GM23338 (cell line): ENCODE results near the gene TAL2. TPM values are rescaled to one million over a fixed set of nuclear protein-coding genes. Genes with fewer than 3 reads are reported as not detected.

ENCODE experiments used
- ATAC-seq: fragments of 200-7000 bp; cut with Tn5 transposase; 3 replicates; pipeline ENCODE4 v1.9.1; 2020
- DNase-seq: peaks from one replicate; pipeline ENCODE4 v3.0.0-alpha.2; 2015; ENCODE audit warnings: low spot score
- H2AFZ ChIP-seq: fragments of 200-600 bp; sonication (generic); 2 replicates; pipeline ENCODE4 v1.8.0; 2016; ENCODE audit warnings: antibody characterized with exemption, mild to moderate bottlenecking, moderate library complexity
- H3F3A ChIP-seq: fragments of 200-600 bp; sonication (generic); replicated peaks from 2 replicates; pipeline ENCODE4 v1.8.0; 2017; ENCODE audit warnings: antibody characterized with exemption, mixed run types, low read depth
- H3K27ac ChIP-seq: fragments of 200-600 bp; sonication (generic); 2 replicates; pipeline ENCODE4 v1.6.1; 2016; ENCODE audit warnings: low read depth
- H3K27me3 ChIP-seq: fragments of 200-600 bp; sonication (generic); 2 replicates; pipeline ENCODE4 v1.8.0; 2016; ENCODE audit warnings: mild to moderate bottlenecking, mixed run types, moderate library complexity; ENCODE audit not compliant: insufficient read depth
- H3K36me3 ChIP-seq: fragments of 200-600 bp; sonication (generic); 2 replicates; pipeline ENCODE4 v1.8.0; 2016; ENCODE audit warnings: mild to moderate bottlenecking; ENCODE audit not compliant: insufficient read depth
- H3K4me1 ChIP-seq: fragments of 200-600 bp; sonication (generic); 2 replicates; pipeline ENCODE4 v1.8.0; 2016; ENCODE audit warnings: mild to moderate bottlenecking, moderate library complexity; ENCODE audit not compliant: insufficient read depth
- H3K4me2 ChIP-seq: fragments of 200-600 bp; sonication (generic); 2 replicates; pipeline ENCODE4 v1.7.1; 2017; ENCODE audit warnings: mixed run types
- H3K4me3 ChIP-seq: fragments of 200-600 bp; sonication (generic); 2 replicates; pipeline ENCODE4 v1.6.1; 2016; ENCODE audit warnings: mixed run types
- H3K79me2 ChIP-seq: fragments of 200-600 bp; sonication (generic); replicated peaks from 2 replicates; pipeline ENCODE4 v1.8.0; 2017; ENCODE audit warnings: mild to moderate bottlenecking; ENCODE audit not compliant: insufficient read depth
- H3K9me2 ChIP-seq: fragments of 200-600 bp; sonication (generic); 2 replicates; pipeline ENCODE4 v1.8.0; 2017; ENCODE audit not compliant: insufficient read depth
- H4K20me1 ChIP-seq: fragments of 200-600 bp; sonication (generic); replicated peaks from 2 replicates; pipeline ENCODE4 v1.8.0; 2017; ENCODE audit warnings: mild to moderate bottlenecking; ENCODE audit not compliant: insufficient read depth
- H3K27ac Mint-ChIP-seq: 2 replicates; pipeline ENCODE4 v1.8.0; 2020; ENCODE audit warnings: inconsistent platforms, mild to moderate bottlenecking, moderate library complexity, mixed read lengths
- H3K27me3 Mint-ChIP-seq: 3 replicates; pipeline ENCODE4 v1.8.0; 2022; ENCODE audit warnings: low read depth, mild to moderate bottlenecking, moderate library complexity, mixed read lengths, inconsistent platforms; ENCODE audit not compliant: insufficient read depth, poor library complexity
- H3K36me3 Mint-ChIP-seq: 3 replicates; pipeline ENCODE4 v1.8.0; 2021; ENCODE audit warnings: low read depth, mild to moderate bottlenecking, inconsistent platforms, moderate library complexity, mixed read lengths
- H3K4me1 Mint-ChIP-seq: 3 replicates; pipeline ENCODE4 v1.8.0; 2020; ENCODE audit warnings: mild to moderate bottlenecking, inconsistent platforms, mixed read lengths
- H3K4me3 Mint-ChIP-seq: 3 replicates; pipeline ENCODE4 v1.8.0; 2021; ENCODE audit warnings: moderate library complexity, mild to moderate bottlenecking, inconsistent platforms, mixed read lengths
- H3K9me3 Mint-ChIP-seq: 3 replicates; pipeline ENCODE4 v1.8.0; 2020; ENCODE audit warnings: moderate library complexity, mild to moderate bottlenecking, inconsistent platforms, mixed read lengths
- CREB1 ChIP-seq: fragments of 250-450 bp; sonication (Bioruptor Pico); IDR thresholded peaks from 2 replicates; pipeline ENCODE4 v1.5.0; 2020; ENCODE audit warnings: low read depth, mild to moderate bottlenecking, moderate library complexity
- CTCF ChIP-seq, 2 experiments: fragments of 200-600 bp in 1 of 2; sonication (generic) in 1 of 2; conservative IDR thresholded peaks; 2 replicates each; pipeline versions ENCODE4 v1.5.1 to v1.6.1; 2016 to 2017; ENCODE audit warnings: antibody characterized with exemption in 2 of 2, low read depth in 2 of 2, mild to moderate bottlenecking in 2 of 2, moderate library complexity in 1 of 2
- EZH2 ChIP-seq: fragments of 200-600 bp; sonication (generic); IDR thresholded peaks from one replicate; pipeline ENCODE4 v1.8.0; 2017; ENCODE audit warnings: antibody characterized with exemption, mild to moderate bottlenecking, low read depth; ENCODE audit not compliant: unreplicated experiment
- EZH2phosphoT487 ChIP-seq: fragments of 200-600 bp; sonication (generic); IDR thresholded peaks from one replicate; pipeline ENCODE4 v1.8.1; 2018; ENCODE audit warnings: antibody characterized with exemption; ENCODE audit not compliant: unreplicated experiment
- JUNB ChIP-seq: IDR thresholded peaks from one replicate; pipeline ENCODE4 v1.6.1; 2016; ENCODE audit warnings: antibody characterized with exemption; ENCODE audit not compliant: unreplicated experiment
- POLR2AphosphoS5 ChIP-seq: IDR thresholded peaks from 2 replicates; pipeline ENCODE4 v1.6.1; 2016; ENCODE audit warnings: antibody characterized with exemption, low read depth
- REST ChIP-seq: IDR thresholded peaks from one replicate; pipeline ENCODE4 v1.6.1; 2018; ENCODE audit warnings: antibody characterized with exemption; ENCODE audit not compliant: unreplicated experiment
- STAT1 ChIP-seq: IDR thresholded peaks from one replicate; pipeline ENCODE4 v1.6.1; 2016; ENCODE audit warnings: antibody characterized with exemption; ENCODE audit not compliant: unreplicated experiment
- ZNF114 ChIP-seq: fragments of 250-450 bp; sonication (Bioruptor Pico); IDR thresholded peaks from 2 replicates; pipeline ENCODE4 v1.5.0; 2020; ENCODE audit warnings: mild to moderate bottlenecking, moderate library complexity
- ZNF331 ChIP-seq: fragments of 250-450 bp; sonication (Bioruptor Pico); IDR thresholded peaks from 2 replicates; pipeline ENCODE4 v1.5.0; 2020; ENCODE audit warnings: low read depth, mild to moderate bottlenecking, moderate library complexity
- ZNF462 ChIP-seq: fragments of 250-450 bp; sonication (Bioruptor Pico); IDR thresholded peaks from 2 replicates; pipeline ENCODE4 v1.5.0; 2020; ENCODE audit warnings: mild to moderate bottlenecking, moderate library complexity
- polyA plus RNA-seq: library from polyadenylated mRNA; unstranded; fragments of >200 nt; fragmentation: Nextera tagmentation; extraction: Ambion mirVana; gene quantifications from 2 replicates; pipeline ENCODE4 v1.2.1, GENCODE V29; 2016
- total RNA-seq: library from RNA; depleted of rRNA; stranded (reverse); fragments of >200 nt; shearing (Covaris generic); gene quantifications from 2 replicates; pipeline ENCODE4 v1.2.3, GENCODE V29; 2014

The TAL2 gene
- total and polyA plus RNA-seq, 2 experiments from 2014 or later, result 0.79 TPM; not detected in 1

- TF ChIP-seq CTCF (conservative IDR thresholded peaks at IDR 0.05; ENCODE audit: low read depth in 2 of 2), result no peak
These were observed 14.2 kb downstream of the TAL2 start (continued) for GRCh38 chr9:105676351-105676923.

- Histone ChIP-seq H3K27me3 (no peaks in the 10 kb centered on the region), H3K27ac (no peak overlapping the region), H3K36me3 (no peaks in the 10 kb centered on the region), H3F3A (no peaks in the 10 kb centered on the region), H3K4me1 (no peaks in the 10 kb centered on the region), H2AFZ (peak overlapping the region; percentile 60), H3K4me2 (peak overlapping the region; percentile 35; the same call in 1 of the 2 replicates), H3K79me2 (no peaks in the 10 kb centered on the region), H3K4me3 (no peak overlapping the region), H3K9me2 (no peaks in the 10 kb centered on the region), H4K20me1 (no peaks in the 10 kb centered on the region; the same call in 1 of the 2 replicates)
- peak; percentile 46; the same call in 2 of the 3 replicates for ATAC-seq
- no peaks in the 10 kb centered on the region for H3K9me3 Mint-ChIP-seq
- H3K4me1 Mint-ChIP-seq, result peaks cover 18% of the 10 kb centered on the region
- H3K27ac Mint-ChIP-seq, result peak overlapping the region; percentile 22; the same call in 1 of the 2 replicates
- H3K36me3 Mint-ChIP-seq, result no peaks in the 10 kb centered on the region
- no peak overlapping the region for H3K4me3 Mint-ChIP-seq
- DNase-seq, result no peak
- peaks cover 3% of the 10 kb centered on the region for H3K27me3 Mint-ChIP-seq
- no peak for TF ChIP-seq ZNF331 (CRISPR knock-in tag)
- no peak for TF ChIP-seq ZNF114
- no peak for TF ChIP-seq POLR2AphosphoS5
- TF ChIP-seq CREB1 (CRISPR knock-in tag), result no peak
- no peak for TF ChIP-seq REST
- no peak for TF ChIP-seq EZH2phosphoT487
- no peak for TF ChIP-seq ZNF462 (CRISPR knock-in tag)
- no peak for TF ChIP-seq EZH2
- no peak for TF ChIP-seq CTCF (conservative IDR thresholded peaks at IDR 0.05; ENCODE audit: low read depth in 2 of 2)
- no peak for TF ChIP-seq JUNB
- no peak for TF ChIP-seq STAT1
These were observed 15.9 kb downstream of the TAL2 start for GRCh38 chr9:105678163-105678562.
